Measurements from ENCODE around the gene LMNTD1. TPM values are rescaled to one million over a fixed set of nuclear protein-coding genes. Genes with fewer than 3 reads are reported as not detected.

The LMNTD1 gene
- total and polyA plus RNA-seq, 10 of the 15 experiments (the other 5 are each of a cell fraction or from before 2014, with no cell fraction given), result not detected

DNA sequence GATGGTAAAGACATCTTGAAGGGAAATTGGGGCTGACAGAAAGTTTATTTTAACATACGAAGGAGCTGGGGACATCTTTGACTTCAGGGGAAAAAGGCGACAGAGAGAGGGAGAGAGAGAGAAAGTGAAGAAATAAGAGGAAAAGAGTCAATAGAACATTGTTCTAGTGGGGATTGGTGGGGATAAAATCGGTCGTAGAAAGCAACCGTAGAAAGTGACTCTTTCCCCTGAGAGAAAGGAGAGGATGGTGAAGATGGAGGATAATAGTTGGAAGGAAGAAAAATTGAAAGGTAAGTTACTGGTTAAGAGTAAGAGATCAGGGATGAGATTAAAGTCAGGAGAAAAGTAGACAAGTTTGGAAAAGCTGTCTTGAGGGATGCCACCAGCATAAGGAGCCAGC, 75.9 kb downstream of the LMNTD1 start (continued):
- TF ChIP-seq, protein P1, sequence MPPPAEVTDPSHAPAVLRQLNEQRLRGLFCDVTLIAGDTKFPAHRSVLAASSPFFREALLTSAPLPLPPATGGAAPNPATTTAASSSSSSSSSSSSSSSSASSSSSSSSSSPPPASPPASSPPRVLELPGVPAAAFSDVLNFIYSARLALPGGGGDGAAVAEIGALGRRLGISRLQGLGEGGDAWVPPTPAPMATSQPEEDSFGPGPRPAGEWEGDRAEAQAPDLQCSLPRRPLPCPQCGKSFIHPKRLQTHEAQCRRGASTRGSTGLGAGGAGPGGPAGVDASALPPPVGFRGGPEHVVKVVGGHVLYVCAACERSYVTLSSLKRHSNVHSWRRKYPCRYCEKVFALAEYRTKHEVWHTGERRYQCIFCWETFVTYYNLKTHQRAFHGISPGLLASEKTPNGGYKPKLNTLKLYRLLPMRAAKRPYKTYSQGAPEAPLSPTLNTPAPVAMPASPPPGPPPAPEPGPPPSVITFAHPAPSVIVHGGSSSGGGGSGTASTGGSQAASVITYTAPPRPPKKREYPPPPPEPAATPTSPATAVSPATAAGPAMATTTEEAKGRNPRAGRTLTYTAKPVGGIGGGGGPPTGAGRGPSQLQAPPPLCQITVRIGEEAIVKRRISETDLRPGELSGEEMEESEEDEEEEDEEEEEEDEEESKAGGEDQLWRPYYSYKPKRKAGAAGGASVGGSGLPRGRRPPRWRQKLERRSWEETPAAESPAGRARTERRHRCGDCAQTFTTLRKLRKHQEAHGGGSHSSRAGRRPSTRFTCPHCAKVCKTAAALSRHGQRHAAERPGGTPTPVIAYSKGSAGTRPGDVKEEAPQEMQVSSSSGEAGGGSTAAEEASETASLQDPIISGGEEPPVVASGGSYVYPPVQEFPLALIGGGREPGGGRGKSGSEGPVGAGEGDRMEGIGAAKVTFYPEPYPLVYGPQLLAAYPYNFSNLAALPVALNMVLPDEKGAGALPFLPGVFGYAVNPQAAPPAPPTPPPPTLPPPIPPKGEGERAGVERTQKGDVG (CRISPR knock-in tag; IDR thresholded peaks at IDR 0.05), result no peak
- TF ChIP-seq, protein P2, sequence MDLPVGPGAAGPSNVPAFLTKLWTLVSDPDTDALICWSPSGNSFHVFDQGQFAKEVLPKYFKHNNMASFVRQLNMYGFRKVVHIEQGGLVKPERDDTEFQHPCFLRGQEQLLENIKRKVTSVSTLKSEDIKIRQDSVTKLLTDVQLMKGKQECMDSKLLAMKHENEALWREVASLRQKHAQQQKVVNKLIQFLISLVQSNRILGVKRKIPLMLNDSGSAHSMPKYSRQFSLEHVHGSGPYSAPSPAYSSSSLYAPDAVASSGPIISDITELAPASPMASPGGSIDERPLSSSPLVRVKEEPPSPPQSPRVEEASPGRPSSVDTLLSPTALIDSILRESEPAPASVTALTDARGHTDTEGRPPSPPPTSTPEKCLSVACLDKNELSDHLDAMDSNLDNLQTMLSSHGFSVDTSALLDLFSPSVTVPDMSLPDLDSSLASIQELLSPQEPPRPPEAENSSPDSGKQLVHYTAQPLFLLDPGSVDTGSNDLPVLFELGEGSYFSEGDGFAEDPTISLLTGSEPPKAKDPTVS (IDR thresholded peaks at IDR 0.05; ENCODE audit: low read depth, low read length), result no peak
- TF ChIP-seq, protein P3, sequence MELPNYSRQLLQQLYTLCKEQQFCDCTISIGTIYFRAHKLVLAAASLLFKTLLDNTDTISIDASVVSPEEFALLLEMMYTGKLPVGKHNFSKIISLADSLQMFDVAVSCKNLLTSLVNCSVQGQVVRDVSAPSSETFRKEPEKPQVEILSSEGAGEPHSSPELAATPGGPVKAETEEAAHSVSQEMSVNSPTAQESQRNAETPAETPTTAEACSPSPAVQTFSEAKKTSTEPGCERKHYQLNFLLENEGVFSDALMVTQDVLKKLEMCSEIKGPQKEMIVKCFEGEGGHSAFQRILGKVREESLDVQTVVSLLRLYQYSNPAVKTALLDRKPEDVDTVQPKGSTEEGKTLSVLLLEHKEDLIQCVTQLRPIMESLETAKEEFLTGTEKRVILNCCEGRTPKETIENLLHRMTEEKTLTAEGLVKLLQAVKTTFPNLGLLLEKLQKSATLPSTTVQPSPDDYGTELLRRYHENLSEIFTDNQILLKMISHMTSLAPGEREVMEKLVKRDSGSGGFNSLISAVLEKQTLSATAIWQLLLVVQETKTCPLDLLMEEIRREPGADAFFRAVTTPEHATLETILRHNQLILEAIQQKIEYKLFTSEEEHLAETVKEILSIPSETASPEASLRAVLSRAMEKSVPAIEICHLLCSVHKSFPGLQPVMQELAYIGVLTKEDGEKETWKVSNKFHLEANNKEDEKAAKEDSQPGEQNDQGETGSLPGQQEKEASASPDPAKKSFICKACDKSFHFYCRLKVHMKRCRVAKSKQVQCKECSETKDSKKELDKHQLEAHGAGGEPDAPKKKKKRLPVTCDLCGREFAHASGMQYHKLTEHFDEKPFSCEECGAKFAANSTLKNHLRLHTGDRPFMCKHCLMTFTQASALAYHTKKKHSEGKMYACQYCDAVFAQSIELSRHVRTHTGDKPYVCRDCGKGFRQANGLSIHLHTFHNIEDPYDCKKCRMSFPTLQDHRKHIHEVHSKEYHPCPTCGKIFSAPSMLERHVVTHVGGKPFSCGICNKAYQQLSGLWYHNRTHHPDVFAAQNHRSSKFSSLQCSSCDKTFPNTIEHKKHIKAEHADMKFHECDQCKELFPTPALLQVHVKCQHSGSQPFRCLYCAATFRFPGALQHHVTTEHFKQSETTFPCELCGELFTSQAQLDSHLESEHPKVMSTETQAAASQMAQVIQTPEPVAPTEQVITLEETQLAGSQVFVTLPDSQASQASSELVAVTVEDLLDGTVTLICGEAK (IDR thresholded peaks at IDR 0.05; ENCODE audit: borderline replicate concordance), result no peak
- no peak for TF ChIP-seq EZH2 (IDR thresholded peaks at IDR 0.05; ENCODE audit: borderline replicate concordance, control insufficient read depth, low read depth, low read length)
- no peak for TF ChIP-seq GATAD2B (conservative IDR thresholded peaks at IDR 0.05; ENCODE audit: low read depth)
- no peak for TF ChIP-seq YY1 (IDR thresholded peaks at IDR 0.05; ENCODE audit: low read depth, low read length)
- TF ChIP-seq, protein P4, sequence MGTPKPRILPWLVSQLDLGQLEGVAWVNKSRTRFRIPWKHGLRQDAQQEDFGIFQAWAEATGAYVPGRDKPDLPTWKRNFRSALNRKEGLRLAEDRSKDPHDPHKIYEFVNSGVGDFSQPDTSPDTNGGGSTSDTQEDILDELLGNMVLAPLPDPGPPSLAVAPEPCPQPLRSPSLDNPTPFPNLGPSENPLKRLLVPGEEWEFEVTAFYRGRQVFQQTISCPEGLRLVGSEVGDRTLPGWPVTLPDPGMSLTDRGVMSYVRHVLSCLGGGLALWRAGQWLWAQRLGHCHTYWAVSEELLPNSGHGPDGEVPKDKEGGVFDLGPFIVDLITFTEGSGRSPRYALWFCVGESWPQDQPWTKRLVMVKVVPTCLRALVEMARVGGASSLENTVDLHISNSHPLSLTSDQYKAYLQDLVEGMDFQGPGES (IDR thresholded peaks at IDR 0.05), result no peak
- TF ChIP-seq DPF2 (IDR thresholded peaks at IDR 0.05), result no peak
- TF ChIP-seq KLF5 (IDR thresholded peaks at IDR 0.05; ENCODE audit: partially characterized antibody), result no peak
- TF ChIP-seq IKZF1 (conservative IDR thresholded peaks at IDR 0.05), result no peak

Measured in GM12878 (cell line).